Lower leg skin (tissue), 3 donors: ENCODE measurements around the gene NR6A1.

Experiments
- CTCF ChIP-seq, 3 donors: fragments of 450-650 bp; IDR thresholded peaks; one replicate each; pipeline ENCODE4 v1.5.1; 2016; ENCODE audit warnings: antibody characterized with exemption in 3 of 3, mild to moderate bottlenecking in 3 of 3, moderate library complexity in 2 of 3
- POLR2A ChIP-seq, 2 donors: fragments of 450-650 bp; IDR thresholded peaks; one replicate each; pipeline ENCODE4 v1.6.1; 2016 to 2017; ENCODE audit warnings: antibody characterized with exemption in 2 of 2, mild to moderate bottlenecking in 1 of 2, moderate library complexity in 1 of 2

- no peak for TF ChIP-seq CTCF (IDR thresholded peaks at IDR 0.05)
- no peak for TF ChIP-seq POLR2A (IDR thresholded peaks at IDR 0.05)
Observed at GRCh38 chr9:124747065-124747464, 24.0 kb downstream of the NR6A1 start.
